Loucy (cell line): ENCODE results near the gene NOL9.

Source experiments
- EZH2phosphoT487 ChIP-seq: fragments of 200-600 bp; IDR thresholded peaks from 2 replicates; pipeline ENCODE4 v1.6.1; 2018; ENCODE audit warnings: antibody characterized with exemption, mild to moderate bottlenecking, moderate library complexity, borderline replicate concordance
- TF ChIP-seq, protein P1 (sequence below): fragments of 200-600 bp; sonication (generic); conservative IDR thresholded peaks from 2 replicates; pipeline ENCODE4 v1.5.1; 2014; ENCODE audit warnings: mild to moderate bottlenecking, antibody characterized with exemption, low read length

DNA sequence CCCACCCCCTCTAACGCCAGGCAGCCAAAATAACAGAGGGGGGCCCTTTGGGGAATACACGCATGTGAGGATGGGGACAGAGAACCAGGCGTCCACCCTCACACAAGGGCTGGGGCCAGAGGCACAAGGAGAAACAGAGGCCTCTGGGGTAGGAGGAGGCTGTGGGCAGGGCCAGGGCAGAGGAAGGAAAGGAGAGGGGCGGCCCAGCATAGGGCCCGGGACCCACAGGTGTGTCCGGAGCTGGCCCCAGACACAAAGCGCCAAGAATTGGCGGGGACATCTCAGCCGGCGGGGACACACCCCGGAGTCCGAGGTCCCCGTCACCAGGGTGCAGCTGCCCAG, 69.5 kb downstream of the NOL9 start:
- TF ChIP-seq, protein P1, sequence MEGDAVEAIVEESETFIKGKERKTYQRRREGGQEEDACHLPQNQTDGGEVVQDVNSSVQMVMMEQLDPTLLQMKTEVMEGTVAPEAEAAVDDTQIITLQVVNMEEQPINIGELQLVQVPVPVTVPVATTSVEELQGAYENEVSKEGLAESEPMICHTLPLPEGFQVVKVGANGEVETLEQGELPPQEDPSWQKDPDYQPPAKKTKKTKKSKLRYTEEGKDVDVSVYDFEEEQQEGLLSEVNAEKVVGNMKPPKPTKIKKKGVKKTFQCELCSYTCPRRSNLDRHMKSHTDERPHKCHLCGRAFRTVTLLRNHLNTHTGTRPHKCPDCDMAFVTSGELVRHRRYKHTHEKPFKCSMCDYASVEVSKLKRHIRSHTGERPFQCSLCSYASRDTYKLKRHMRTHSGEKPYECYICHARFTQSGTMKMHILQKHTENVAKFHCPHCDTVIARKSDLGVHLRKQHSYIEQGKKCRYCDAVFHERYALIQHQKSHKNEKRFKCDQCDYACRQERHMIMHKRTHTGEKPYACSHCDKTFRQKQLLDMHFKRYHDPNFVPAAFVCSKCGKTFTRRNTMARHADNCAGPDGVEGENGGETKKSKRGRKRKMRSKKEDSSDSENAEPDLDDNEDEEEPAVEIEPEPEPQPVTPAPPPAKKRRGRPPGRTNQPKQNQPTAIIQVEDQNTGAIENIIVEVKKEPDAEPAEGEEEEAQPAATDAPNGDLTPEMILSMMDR: no peak
- no peak for TF ChIP-seq EZH2phosphoT487
